ENCODE data around the gene RAB40B.

RAB40B gene

DNA sequence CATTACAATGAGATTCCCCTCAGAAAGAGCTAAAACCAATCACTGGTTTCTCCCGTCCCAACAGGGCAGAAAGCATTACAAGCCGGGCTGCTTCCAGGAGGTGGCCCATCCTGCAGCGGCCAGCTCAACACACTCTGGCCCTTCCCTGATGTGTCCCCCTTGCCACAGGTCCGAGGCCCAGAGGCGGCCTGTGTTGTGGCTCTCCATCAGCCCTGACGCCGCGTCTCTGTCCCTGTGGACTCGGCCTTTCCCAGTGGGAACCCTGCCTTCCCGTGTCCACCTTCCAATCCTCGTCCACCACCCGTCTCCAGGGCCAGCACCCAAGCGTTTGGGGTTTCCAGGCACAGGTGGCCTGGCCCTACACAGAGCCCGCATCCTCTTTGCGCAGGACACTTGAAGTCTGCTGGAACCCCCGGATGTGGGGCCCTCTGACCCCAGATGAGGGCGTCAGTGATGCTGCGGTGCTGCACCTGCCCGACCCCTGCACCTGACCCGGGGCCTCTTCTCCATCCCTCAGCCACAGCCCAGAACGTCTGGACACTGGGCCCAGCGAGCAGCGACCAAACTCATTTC lies 21.1 kb downstream of the RAB40B start:
- Histone ChIP-seq H3K36me3 (ENCODE audit: low read depth) (no peaks in the 10 kb centered on the region), H3K27me3 (ENCODE audit: insufficient read depth, poor library complexity, severe bottlenecking) (no peaks in the 10 kb centered on the region), H3K9me3 (ENCODE audit: severe bottlenecking) (peaks cover 12% of the 10 kb centered on the region), H3K4me1 (ENCODE audit: insufficient read depth, poor library complexity, severe bottlenecking) (no peaks in the 10 kb centered on the region), H3K4me3 (ENCODE audit: severe bottlenecking) (no peak overlapping the region), H3K27ac (ENCODE audit: poor library complexity, severe bottlenecking) (no peak overlapping the region)
- TF ChIP-seq, protein P1, sequence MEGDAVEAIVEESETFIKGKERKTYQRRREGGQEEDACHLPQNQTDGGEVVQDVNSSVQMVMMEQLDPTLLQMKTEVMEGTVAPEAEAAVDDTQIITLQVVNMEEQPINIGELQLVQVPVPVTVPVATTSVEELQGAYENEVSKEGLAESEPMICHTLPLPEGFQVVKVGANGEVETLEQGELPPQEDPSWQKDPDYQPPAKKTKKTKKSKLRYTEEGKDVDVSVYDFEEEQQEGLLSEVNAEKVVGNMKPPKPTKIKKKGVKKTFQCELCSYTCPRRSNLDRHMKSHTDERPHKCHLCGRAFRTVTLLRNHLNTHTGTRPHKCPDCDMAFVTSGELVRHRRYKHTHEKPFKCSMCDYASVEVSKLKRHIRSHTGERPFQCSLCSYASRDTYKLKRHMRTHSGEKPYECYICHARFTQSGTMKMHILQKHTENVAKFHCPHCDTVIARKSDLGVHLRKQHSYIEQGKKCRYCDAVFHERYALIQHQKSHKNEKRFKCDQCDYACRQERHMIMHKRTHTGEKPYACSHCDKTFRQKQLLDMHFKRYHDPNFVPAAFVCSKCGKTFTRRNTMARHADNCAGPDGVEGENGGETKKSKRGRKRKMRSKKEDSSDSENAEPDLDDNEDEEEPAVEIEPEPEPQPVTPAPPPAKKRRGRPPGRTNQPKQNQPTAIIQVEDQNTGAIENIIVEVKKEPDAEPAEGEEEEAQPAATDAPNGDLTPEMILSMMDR (IDR thresholded peaks at IDR 0.05; ENCODE audit: poor library complexity, severe bottlenecking): no peak
- no peak for ATAC-seq (ENCODE audit: low read depth)
- no peak for DNase-seq (ENCODE audit: low spot score)

DNA sequence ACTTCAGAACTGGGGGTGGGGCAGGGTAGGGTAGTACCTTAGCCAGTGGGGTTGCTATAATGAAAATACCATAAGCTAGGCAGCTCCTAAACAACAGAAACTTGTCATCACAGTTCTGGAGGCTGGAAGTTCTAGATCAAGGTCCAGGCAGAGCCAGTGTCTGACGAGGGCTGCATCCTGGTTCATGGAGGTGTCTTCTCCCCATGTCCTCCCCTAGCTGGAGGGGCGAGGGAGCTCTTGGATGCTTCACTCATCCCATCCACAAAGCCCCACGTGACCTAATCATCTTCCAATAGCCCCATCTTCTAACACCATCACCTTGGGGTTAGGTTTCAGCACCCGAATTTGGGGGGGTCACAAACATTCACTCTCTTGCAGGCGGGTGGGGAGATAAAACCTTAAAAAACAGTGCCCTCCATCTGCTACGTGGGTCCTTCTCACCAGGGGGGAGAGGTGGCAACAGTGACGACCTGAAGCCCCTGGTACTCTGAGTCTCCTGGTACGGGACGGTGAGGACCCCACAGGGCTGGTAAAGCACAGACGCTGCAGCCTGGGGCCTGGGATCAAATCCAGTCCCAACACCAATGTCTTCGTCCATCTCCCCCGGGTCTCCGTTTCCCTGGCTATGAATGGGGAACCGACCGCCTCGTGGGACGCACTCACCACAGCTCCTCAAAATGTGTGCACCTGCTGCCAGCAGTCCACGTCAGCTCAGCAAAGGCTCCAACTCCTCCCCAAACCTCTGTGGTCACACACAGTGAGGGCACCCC lies 22.8 kb downstream of the RAB40B start:
- DNase-seq (ENCODE audit: low spot score) (peak; percentile 45), ATAC-seq (ENCODE audit: low read depth) (no peak)
- Histone ChIP-seq H3K27me3 (ENCODE audit: insufficient read depth, poor library complexity, severe bottlenecking) (no peaks in the 10 kb centered on the region), H3K36me3 (ENCODE audit: low read depth) (no peaks in the 10 kb centered on the region), H3K4me3 (ENCODE audit: severe bottlenecking) (no peak overlapping the region), H3K9me3 (ENCODE audit: severe bottlenecking) (no peaks in the 10 kb centered on the region), H3K27ac (ENCODE audit: poor library complexity, severe bottlenecking) (no peak overlapping the region), H3K4me1 (ENCODE audit: insufficient read depth, poor library complexity, severe bottlenecking) (no peaks in the 10 kb centered on the region)
- TF ChIP-seq, protein P1 (IDR thresholded peaks at IDR 0.05; ENCODE audit: poor library complexity, severe bottlenecking): no peak

DNA sequence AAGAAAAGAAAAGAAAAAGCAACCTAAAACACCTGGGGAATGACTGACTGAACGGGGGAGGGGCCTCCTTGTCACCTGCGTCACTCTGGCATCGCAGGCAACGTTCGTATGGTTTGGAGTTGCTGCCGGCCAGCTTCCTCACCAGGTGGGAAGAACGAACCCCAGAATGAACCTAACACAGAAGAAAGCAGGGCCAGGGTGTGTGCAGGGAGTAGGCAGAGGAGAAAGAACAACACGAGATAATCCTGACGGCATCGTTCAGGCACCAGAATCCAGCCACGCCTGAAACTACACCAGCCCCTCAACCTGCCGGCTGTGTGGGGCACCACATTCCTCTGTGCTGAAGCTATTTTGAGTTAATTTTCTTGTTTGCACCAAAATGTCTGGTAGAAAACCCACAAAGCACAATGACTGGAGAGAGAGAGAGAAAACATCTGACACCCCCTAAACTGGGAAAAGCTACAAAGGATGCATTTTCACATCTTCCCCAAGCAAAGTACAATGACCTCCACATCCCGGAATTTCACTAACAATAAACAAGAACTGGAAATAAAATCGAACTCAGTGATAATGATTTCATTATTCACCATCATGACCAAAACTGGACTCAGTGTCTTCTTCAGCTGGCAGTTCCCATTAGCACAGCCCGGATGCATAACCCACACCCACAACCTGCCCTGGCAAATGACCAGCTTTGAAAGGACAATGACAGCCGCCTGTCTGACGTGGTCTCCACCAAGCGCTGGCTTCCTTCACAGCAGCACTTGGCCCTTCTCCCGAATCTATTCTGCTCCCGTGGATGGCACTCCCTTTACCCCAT lies 23.6 kb downstream of the RAB40B start:
- TF ChIP-seq, protein P1 (IDR thresholded peaks at IDR 0.05; ENCODE audit: poor library complexity, severe bottlenecking): no peak
- ATAC-seq (ENCODE audit: low read depth) (no peak), DNase-seq (ENCODE audit: low spot score) (peak; percentile 30)
- H3K9me3 ChIP-seq (ENCODE audit: severe bottlenecking): no peaks in the 10 kb centered on the region
- H3K4me3 ChIP-seq (ENCODE audit: severe bottlenecking): no peak overlapping the region
- H3K4me1 ChIP-seq (ENCODE audit: insufficient read depth, poor library complexity, severe bottlenecking): no peaks in the 10 kb centered on the region
- H3K36me3 ChIP-seq (ENCODE audit: low read depth): no peaks in the 10 kb centered on the region
- H3K27ac ChIP-seq (ENCODE audit: poor library complexity, severe bottlenecking): no peak overlapping the region
- no peaks in the 10 kb centered on the region for H3K27me3 ChIP-seq (ENCODE audit: insufficient read depth, poor library complexity, severe bottlenecking)

DNA sequence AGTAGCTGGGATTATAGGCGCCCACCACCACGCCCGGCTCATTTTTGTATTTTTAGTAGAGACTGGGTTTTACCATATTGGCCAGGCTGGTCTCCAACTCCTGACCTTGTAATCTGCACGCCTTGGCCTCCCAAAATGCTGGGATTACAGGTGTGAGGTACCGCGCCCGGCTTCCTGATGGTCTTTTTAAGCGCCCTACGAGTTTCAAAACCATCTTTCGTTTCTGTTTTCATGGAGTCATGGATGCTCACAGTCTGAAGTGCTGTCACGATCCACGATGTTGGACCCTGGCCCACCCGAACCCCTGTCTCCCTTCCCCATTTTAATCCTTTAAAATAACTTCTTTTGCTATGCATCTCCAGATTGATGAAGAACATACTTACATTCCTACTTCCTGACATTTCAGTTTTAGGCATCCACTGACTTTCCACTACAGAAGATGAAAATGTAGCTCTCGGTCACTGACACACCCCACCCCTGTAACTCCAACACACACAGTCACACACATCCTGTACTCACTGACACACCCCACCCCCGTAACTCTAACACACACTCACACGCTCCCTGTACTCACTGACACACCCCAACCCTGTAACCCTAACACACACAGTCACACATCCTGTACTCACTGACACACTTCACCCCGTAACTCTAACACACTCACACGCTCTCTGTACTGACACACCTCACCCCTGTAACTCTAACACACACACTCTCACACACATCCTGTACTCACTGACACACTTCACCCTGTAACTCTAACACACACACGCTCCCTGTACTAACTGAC lies 27.6 kb downstream of the RAB40B start:
- DNase-seq (ENCODE audit: low spot score) (no peak), ATAC-seq (ENCODE audit: low read depth) (no peak)
- no peaks in the 10 kb centered on the region for H3K9me3 ChIP-seq (ENCODE audit: severe bottlenecking)
- H3K4me3 ChIP-seq (ENCODE audit: severe bottlenecking): no peak overlapping the region
- TF ChIP-seq, protein P1 (IDR thresholded peaks at IDR 0.05; ENCODE audit: poor library complexity, severe bottlenecking): no peak
- H3K27ac ChIP-seq (ENCODE audit: poor library complexity, severe bottlenecking): no peak overlapping the region
- no peaks in the 10 kb centered on the region for H3K27me3 ChIP-seq (ENCODE audit: insufficient read depth, poor library complexity, severe bottlenecking)
- H3K36me3 ChIP-seq (ENCODE audit: low read depth): no peaks in the 10 kb centered on the region
- H3K4me1 ChIP-seq (ENCODE audit: insufficient read depth, poor library complexity, severe bottlenecking): no peaks in the 10 kb centered on the region

Measured in RWPE2 (cell line).